ENCODE data around the gene GRM1. TPM values are rescaled to one million over a fixed set of nuclear protein-coding genes. Genes with fewer than 3 reads are reported as not detected.

The GRM1 gene
- total RNA-seq, 1 donor from 2014 or later, result 0.05 TPM

DNA sequence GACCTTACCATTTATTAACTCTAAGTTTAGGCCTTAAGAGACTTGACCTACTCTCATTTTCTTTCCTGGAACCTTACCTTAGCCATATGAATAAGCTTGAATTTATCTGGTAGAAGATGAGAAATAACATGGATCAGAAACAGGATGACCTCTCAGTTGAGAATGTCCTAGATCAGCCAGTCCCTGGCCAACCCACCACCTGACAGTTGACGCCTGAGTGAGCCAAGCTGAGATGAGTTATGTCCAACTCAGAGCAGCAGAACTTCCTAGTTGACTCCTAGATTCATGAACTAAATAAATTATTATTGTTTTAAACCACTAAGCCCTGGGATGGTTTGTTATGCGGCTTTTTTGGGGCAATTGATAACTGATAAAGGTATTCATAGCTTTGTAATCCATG lies 281.8 kb downstream of the GRM1 start:
- no peak overlapping the region for H3K4me3 ChIP-seq (ENCODE audit: insufficient read depth, low read depth, low read length)
- H4K20me1 ChIP-seq (ENCODE audit: insufficient read depth, low read length), result no peaks in the 10 kb centered on the region
- Mint-ChIP-seq H3K27ac (ENCODE audit: unreplicated experiment) (no peak overlapping the region), H3K4me1 (ENCODE audit: low read depth, unreplicated experiment) (no peaks in the 10 kb centered on the region), H3K27me3 (ENCODE audit: low read depth, unreplicated experiment) (no peaks in the 10 kb centered on the region), H3K36me3 (ENCODE audit: low read depth, unreplicated experiment) (no peaks in the 10 kb centered on the region), H3K9me3 (ENCODE audit: unreplicated experiment) (no peaks in the 10 kb centered on the region), H3K4me3 (ENCODE audit: unreplicated experiment) (no peak overlapping the region)
- H3K4me2 ChIP-seq (ENCODE audit: low read length), result no peak overlapping the region
- no peaks in the 10 kb centered on the region for H3K27me3 ChIP-seq (ENCODE audit: insufficient read depth, low read length)
- no peak for FAIRE-seq
- no peak for TF ChIP-seq EZH2 (IDR thresholded peaks at IDR 0.05; ENCODE audit: insufficient read depth, low read length)
- TF ChIP-seq, protein P1, sequence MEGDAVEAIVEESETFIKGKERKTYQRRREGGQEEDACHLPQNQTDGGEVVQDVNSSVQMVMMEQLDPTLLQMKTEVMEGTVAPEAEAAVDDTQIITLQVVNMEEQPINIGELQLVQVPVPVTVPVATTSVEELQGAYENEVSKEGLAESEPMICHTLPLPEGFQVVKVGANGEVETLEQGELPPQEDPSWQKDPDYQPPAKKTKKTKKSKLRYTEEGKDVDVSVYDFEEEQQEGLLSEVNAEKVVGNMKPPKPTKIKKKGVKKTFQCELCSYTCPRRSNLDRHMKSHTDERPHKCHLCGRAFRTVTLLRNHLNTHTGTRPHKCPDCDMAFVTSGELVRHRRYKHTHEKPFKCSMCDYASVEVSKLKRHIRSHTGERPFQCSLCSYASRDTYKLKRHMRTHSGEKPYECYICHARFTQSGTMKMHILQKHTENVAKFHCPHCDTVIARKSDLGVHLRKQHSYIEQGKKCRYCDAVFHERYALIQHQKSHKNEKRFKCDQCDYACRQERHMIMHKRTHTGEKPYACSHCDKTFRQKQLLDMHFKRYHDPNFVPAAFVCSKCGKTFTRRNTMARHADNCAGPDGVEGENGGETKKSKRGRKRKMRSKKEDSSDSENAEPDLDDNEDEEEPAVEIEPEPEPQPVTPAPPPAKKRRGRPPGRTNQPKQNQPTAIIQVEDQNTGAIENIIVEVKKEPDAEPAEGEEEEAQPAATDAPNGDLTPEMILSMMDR (IDR thresholded peaks at IDR 0.05; ENCODE audit: insufficient read depth, low read depth, low read length), result no peak
- no peaks in the 10 kb centered on the region for H3K79me2 ChIP-seq (ENCODE audit: insufficient read depth, low read length)
- H3K9me3 ChIP-seq (ENCODE audit: insufficient read depth, low read depth, low read length), result no peaks in the 10 kb centered on the region
- no peaks in the 10 kb centered on the region for H3K4me1 ChIP-seq (ENCODE audit: insufficient read depth, low read length)
- DNase-seq (ENCODE audit: low read depth), result no peak
- H2AFZ ChIP-seq (ENCODE audit: low read depth, low read length), result no peak overlapping the region
- no peak overlapping the region for H3K27ac ChIP-seq (ENCODE audit: low read depth, low read length)
- no peaks in the 10 kb centered on the region for H3K36me3 ChIP-seq (ENCODE audit: insufficient read depth, low read length)
- no peak overlapping the region for H3K9ac ChIP-seq (ENCODE audit: low read length)

DNA sequence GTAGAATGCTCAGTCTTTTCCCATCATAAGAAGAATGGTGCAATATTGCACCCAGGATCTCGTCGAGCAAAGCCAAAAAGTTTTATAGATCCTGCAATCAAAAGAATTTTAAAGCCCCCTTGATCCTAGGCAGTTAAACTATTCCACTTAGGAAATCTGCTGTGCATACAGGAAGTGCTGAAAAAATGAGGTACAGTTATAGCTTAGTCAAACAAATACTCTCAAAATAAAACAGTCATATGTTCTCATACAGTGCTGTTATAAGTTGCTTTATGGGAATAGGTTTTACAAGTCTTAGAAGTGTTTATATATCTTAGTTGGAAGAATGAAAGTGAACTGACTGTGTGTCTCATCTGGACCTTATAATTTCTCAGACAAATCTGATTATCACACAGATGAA lies 282.2 kb downstream of the GRM1 start:
- Mint-ChIP-seq H3K36me3 (ENCODE audit: low read depth, unreplicated experiment) (no peaks in the 10 kb centered on the region), H3K4me1 (ENCODE audit: low read depth, unreplicated experiment) (no peaks in the 10 kb centered on the region), H3K27me3 (ENCODE audit: low read depth, unreplicated experiment) (no peaks in the 10 kb centered on the region), H3K27ac (ENCODE audit: unreplicated experiment) (no peak overlapping the region), H3K9me3 (ENCODE audit: unreplicated experiment) (no peaks in the 10 kb centered on the region), H3K4me3 (ENCODE audit: unreplicated experiment) (no peak overlapping the region)
- no peak overlapping the region for H3K27ac ChIP-seq (ENCODE audit: low read depth, low read length)
- H3K27me3 ChIP-seq (ENCODE audit: insufficient read depth, low read length), result no peaks in the 10 kb centered on the region
- TF ChIP-seq, protein P1 (IDR thresholded peaks at IDR 0.05; ENCODE audit: insufficient read depth, low read depth, low read length), result no peak
- TF ChIP-seq EZH2 (IDR thresholded peaks at IDR 0.05; ENCODE audit: insufficient read depth, low read length), result no peak
- H2AFZ ChIP-seq (ENCODE audit: low read depth, low read length), result no peak overlapping the region
- H4K20me1 ChIP-seq (ENCODE audit: insufficient read depth, low read length), result no peaks in the 10 kb centered on the region
- no peaks in the 10 kb centered on the region for H3K79me2 ChIP-seq (ENCODE audit: insufficient read depth, low read length)
- no peak for DNase-seq (ENCODE audit: low read depth)
- H3K4me3 ChIP-seq (ENCODE audit: insufficient read depth, low read depth, low read length), result no peak overlapping the region
- no peak for FAIRE-seq
- H3K9ac ChIP-seq (ENCODE audit: low read length), result no peak overlapping the region
- H3K4me2 ChIP-seq (ENCODE audit: low read length), result no peak overlapping the region
- H3K9me3 ChIP-seq (ENCODE audit: insufficient read depth, low read depth, low read length), result no peaks in the 10 kb centered on the region
- H3K36me3 ChIP-seq (ENCODE audit: insufficient read depth, low read length), result no peaks in the 10 kb centered on the region
- H3K4me1 ChIP-seq (ENCODE audit: insufficient read depth, low read length), result no peaks in the 10 kb centered on the region

DNA sequence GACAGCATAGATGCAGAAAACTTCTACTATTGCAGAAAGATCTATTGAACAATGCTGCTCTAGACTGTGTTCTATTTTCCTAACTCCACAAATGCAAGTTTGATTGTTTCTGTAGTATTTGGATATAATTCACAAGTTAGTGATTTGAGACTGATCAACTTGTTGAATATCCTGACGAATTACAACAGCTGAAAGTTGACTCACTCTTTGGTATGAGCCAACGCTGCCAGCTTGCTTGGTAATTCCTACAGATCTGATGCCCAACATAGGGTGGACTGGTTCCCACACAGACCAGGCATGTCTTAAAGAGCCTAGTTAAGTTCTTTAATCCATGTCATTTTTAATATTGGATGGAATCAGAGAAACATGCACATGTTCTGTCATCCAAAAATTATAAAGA lies 283.7 kb downstream of the GRM1 start:
- Mint-ChIP-seq H3K4me1 (ENCODE audit: low read depth, unreplicated experiment) (no peaks in the 10 kb centered on the region), H3K27me3 (ENCODE audit: low read depth, unreplicated experiment) (no peaks in the 10 kb centered on the region), H3K36me3 (ENCODE audit: low read depth, unreplicated experiment) (no peaks in the 10 kb centered on the region), H3K9me3 (ENCODE audit: unreplicated experiment) (no peaks in the 10 kb centered on the region), H3K4me3 (ENCODE audit: unreplicated experiment) (no peak overlapping the region), H3K27ac (ENCODE audit: unreplicated experiment) (no peak overlapping the region)
- Histone ChIP-seq H3K36me3 (ENCODE audit: insufficient read depth, low read length) (no peaks in the 10 kb centered on the region), H3K4me3 (ENCODE audit: insufficient read depth, low read depth, low read length) (no peak overlapping the region), H3K4me2 (ENCODE audit: low read length) (no peak overlapping the region), H2AFZ (ENCODE audit: low read depth, low read length) (no peak overlapping the region), H3K79me2 (ENCODE audit: insufficient read depth, low read length) (no peaks in the 10 kb centered on the region), H3K9ac (ENCODE audit: low read length) (no peak overlapping the region), H4K20me1 (ENCODE audit: insufficient read depth, low read length) (no peaks in the 10 kb centered on the region), H3K9me3 (ENCODE audit: insufficient read depth, low read depth, low read length) (no peaks in the 10 kb centered on the region), H3K4me1 (ENCODE audit: insufficient read depth, low read length) (no peaks in the 10 kb centered on the region), H3K27ac (ENCODE audit: low read depth, low read length) (no peak overlapping the region), H3K27me3 (ENCODE audit: insufficient read depth, low read length) (no peaks in the 10 kb centered on the region)
- FAIRE-seq (no peak), DNase-seq (ENCODE audit: low read depth) (no peak)
- TF ChIP-seq, protein P1 (IDR thresholded peaks at IDR 0.05; ENCODE audit: insufficient read depth, low read depth, low read length), result no peak
- no peak for TF ChIP-seq EZH2 (IDR thresholded peaks at IDR 0.05; ENCODE audit: insufficient read depth, low read length)

Measured in astrocyte (in vitro differentiated cells and primary cell).